DND-41 (cell line): ENCODE measurements around the gene UMPS.

Experiments used
- ATAC-seq: fragments of 200-7000 bp; cut with Tn5 transposase; 3 replicates; pipeline ENCODE4 v1.9.1; 2021; ENCODE audit warnings: low read depth; ENCODE audit not compliant: insufficient read depth
- DNase-seq: peaks from one replicate; pipeline ENCODE4 v3.0.0-alpha.2; 2020
- H2AFZ ChIP-seq: 2 replicates; pipeline ENCODE4 v1.6.0; 2012; ENCODE audit warnings: low read depth, low read length
- H3K27ac ChIP-seq: 2 replicates; pipeline ENCODE4 v1.5.1; 2012; ENCODE audit warnings: low read length, inconsistent platforms
- H3K27me3 ChIP-seq: fragments of 200-600 bp; sonication (generic); 2 replicates; pipeline ENCODE4 v1.6.0; 2012; ENCODE audit warnings: low read length, mild to moderate bottlenecking, inconsistent platforms; ENCODE audit not compliant: insufficient read depth, poor library complexity
- H3K36me3 ChIP-seq: 2 replicates; pipeline ENCODE4 v1.5.1; 2012; ENCODE audit warnings: low read length, inconsistent platforms; ENCODE audit not compliant: insufficient read depth
- H3K4me1 ChIP-seq: 2 replicates; pipeline ENCODE4 v1.5.1; 2012; ENCODE audit warnings: mild to moderate bottlenecking, low read length; ENCODE audit not compliant: insufficient read depth
- H3K4me2 ChIP-seq: 2 replicates; pipeline ENCODE4 v1.6.0; 2012; ENCODE audit warnings: mild to moderate bottlenecking, moderate library complexity, low read length, inconsistent platforms; ENCODE audit not compliant: insufficient read depth
- H3K4me3 ChIP-seq, 2 experiments: fragments of 200-600 bp in 1 of 2; shearing (Covaris generic) in 1 of 2; 2 replicates each; pipeline ENCODE4 v1.5.1; 2012 to 2016; ENCODE audit warnings: inconsistent platforms in 2 of 2, low read length in 2 of 2, mild to moderate bottlenecking in 2 of 2, low read depth in 1 of 2, moderate library complexity in 1 of 2
- H3K79me2 ChIP-seq: 2 replicates; pipeline ENCODE4 v1.6.0; 2012; ENCODE audit warnings: low read length, inconsistent platforms; ENCODE audit not compliant: insufficient read depth
- H3K9ac ChIP-seq: 2 replicates; pipeline ENCODE4 v1.6.0; 2012; ENCODE audit warnings: low read depth, mild to moderate bottlenecking, inconsistent platforms, low read length, moderate library complexity
- H3K9me3 ChIP-seq: 2 replicates; pipeline ENCODE4 v1.5.1; 2012; ENCODE audit warnings: low read length, moderate library complexity, mild to moderate bottlenecking, inconsistent platforms; ENCODE audit not compliant: insufficient read depth, severe bottlenecking
- H4K20me1 ChIP-seq: 2 replicates; pipeline ENCODE4 v1.6.0; 2012; ENCODE audit warnings: low read length; ENCODE audit not compliant: insufficient read depth
- EZH2 ChIP-seq: IDR thresholded peaks from 3 replicates; pipeline ENCODE4 v1.6.1; 2012; ENCODE audit warnings: borderline replicate concordance, low read depth, mild to moderate bottlenecking, moderate library complexity, low read length, inconsistent platforms; ENCODE audit not compliant: severe bottlenecking
- TF ChIP-seq, protein P1 (sequence below): IDR thresholded peaks from 2 replicates; pipeline ENCODE4 v1.5.1; 2012; ENCODE audit warnings: borderline replicate concordance, low read length, moderate library complexity, mild to moderate bottlenecking; ENCODE audit not compliant: poor library complexity, severe bottlenecking; ENCODE audit errors: extremely low read depth

The UMPS gene

DNA sequence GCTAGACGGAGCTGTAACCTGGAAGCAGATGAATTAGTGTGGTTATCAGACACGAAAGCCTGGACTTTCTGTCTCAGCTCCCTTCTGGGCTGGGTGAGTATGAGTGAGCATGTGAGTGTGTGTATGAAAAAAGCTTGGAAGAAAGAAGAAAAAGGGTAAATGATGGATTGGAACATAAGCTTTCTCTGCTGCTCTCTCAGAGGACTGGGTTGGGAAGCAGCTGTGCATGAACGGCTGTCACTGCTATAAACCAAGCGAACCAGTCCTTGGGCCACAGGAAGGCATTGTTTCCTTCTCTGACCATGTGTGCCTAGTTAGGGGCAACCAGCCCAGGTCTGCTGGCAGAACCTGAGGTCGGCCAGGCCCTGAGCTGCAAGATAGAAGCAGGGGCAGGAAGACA, 37.0 kb downstream of the UMPS start:
- Histone ChIP-seq H3K4me1 (no peaks in the 10 kb centered on the region), H3K27ac (no peak overlapping the region), H3K9ac (no peak overlapping the region), H3K79me2 (no peaks in the 10 kb centered on the region), H3K9me3 (no peaks in the 10 kb centered on the region), H3K36me3 (no peaks in the 10 kb centered on the region), H3K27me3 (no peaks in the 10 kb centered on the region), H3K4me2 (no peak overlapping the region), H3K4me3 (no peak overlapping the region), H4K20me1 (no peaks in the 10 kb centered on the region), H2AFZ (no peak overlapping the region)
- TF ChIP-seq, protein P1, sequence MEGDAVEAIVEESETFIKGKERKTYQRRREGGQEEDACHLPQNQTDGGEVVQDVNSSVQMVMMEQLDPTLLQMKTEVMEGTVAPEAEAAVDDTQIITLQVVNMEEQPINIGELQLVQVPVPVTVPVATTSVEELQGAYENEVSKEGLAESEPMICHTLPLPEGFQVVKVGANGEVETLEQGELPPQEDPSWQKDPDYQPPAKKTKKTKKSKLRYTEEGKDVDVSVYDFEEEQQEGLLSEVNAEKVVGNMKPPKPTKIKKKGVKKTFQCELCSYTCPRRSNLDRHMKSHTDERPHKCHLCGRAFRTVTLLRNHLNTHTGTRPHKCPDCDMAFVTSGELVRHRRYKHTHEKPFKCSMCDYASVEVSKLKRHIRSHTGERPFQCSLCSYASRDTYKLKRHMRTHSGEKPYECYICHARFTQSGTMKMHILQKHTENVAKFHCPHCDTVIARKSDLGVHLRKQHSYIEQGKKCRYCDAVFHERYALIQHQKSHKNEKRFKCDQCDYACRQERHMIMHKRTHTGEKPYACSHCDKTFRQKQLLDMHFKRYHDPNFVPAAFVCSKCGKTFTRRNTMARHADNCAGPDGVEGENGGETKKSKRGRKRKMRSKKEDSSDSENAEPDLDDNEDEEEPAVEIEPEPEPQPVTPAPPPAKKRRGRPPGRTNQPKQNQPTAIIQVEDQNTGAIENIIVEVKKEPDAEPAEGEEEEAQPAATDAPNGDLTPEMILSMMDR, result no peak
- no peak for TF ChIP-seq EZH2
- DNase-seq, result no peak
- ATAC-seq, result no peak

DNA sequence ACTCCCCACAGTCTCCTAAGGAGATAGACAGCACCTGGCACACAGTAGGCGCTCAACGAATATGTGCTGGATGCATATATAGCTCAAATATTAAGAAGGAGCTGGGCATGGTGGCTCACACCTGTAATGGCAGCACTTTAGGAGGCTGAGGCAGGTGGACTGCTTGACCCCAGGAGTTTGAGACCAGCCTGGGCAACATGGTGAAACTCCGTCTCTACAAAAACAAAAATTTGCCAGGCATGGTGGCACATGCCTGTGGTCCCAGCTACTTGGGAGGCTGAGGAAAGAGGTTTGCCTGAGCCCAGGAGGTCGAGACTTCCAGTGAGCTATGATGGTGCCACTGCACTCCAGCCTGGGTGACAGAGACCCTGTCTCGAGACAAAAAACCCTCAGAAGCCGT, 37.4 kb downstream of the UMPS start:
- Histone ChIP-seq H3K27me3 (no peaks in the 10 kb centered on the region), H3K27ac (no peak overlapping the region), H3K4me1 (no peaks in the 10 kb centered on the region), H3K9me3 (no peaks in the 10 kb centered on the region), H3K4me3 (no peak overlapping the region), H3K79me2 (no peaks in the 10 kb centered on the region), H3K9ac (no peak overlapping the region), H3K36me3 (no peaks in the 10 kb centered on the region), H2AFZ (no peak overlapping the region), H4K20me1 (no peaks in the 10 kb centered on the region), H3K4me2 (no peak overlapping the region)
- TF ChIP-seq, protein P1, result no peak
- TF ChIP-seq EZH2, result no peak
- ATAC-seq (no peak), DNase-seq (no peak)

DNA sequence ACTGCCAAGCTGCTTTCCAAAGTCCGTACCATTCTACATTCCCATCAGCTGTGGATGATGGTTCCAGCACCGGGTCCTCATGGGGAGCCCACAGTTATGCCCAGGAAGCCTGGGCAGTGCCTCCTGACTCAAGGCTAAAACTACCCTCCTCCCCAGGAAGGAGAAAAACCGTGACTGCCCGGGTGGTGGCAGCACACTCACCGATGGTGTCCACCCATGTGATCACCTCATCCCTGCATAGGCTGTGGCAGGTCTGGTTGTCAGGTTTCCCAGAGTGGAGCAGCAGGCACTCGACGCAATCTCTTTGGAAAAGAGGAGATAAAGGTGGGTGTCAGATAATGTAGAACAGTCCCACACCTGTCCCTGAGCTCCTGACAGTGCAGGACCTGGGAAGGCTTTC, 38.6 kb downstream of the UMPS start:
- ATAC-seq (peak; percentile 33; the same call in 1 of the 3 replicates), DNase-seq (no peak)
- H4K20me1 ChIP-seq, result no peaks in the 10 kb centered on the region
- TF ChIP-seq EZH2, result no peak
- TF ChIP-seq, protein P1, result peak; percentile 38
- no peak overlapping the region for H2AFZ ChIP-seq
- no peaks in the 10 kb centered on the region for H3K36me3 ChIP-seq
- no peaks in the 10 kb centered on the region for H3K79me2 ChIP-seq
- H3K27me3 ChIP-seq, result no peaks in the 10 kb centered on the region
- H3K9me3 ChIP-seq, result no peaks in the 10 kb centered on the region
- H3K27ac ChIP-seq, result no peak overlapping the region
- no peak overlapping the region for H3K9ac ChIP-seq
- H3K4me2 ChIP-seq, result no peak overlapping the region
- H3K4me3 ChIP-seq, result no peak overlapping the region
- no peaks in the 10 kb centered on the region for H3K4me1 ChIP-seq

DNA sequence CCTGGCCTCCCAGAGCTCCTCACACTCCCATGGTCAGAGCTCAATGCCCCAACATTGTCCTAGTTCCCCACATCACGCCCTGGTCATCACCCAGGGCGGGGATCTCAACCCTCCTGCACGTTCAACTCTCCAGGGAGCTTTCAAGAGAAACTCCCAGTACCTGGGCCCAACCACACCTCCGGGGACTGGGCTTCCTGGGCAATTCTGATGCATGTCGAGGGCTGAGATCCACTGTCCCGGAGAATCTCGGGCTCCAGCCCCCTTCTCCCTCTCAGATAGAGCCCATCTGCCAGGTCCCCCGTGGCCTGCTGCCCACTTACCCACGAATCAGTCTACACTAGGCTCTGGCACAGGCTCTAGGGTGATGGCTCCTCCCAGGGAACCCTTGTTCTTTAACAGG, 39.2 kb downstream of the UMPS start:
- Histone ChIP-seq H3K36me3 (no peaks in the 10 kb centered on the region), H4K20me1 (no peaks in the 10 kb centered on the region), H2AFZ (no peak overlapping the region)

More for the DNA sequence above, 39.2 kb downstream of the UMPS start:
- no peaks in the 10 kb centered on the region for H3K79me2 ChIP-seq
- no peaks in the 10 kb centered on the region for H3K27me3 ChIP-seq
- H3K4me3 ChIP-seq, result no peak overlapping the region
- ATAC-seq (no peak), DNase-seq (no peak)
- no peak overlapping the region for H3K27ac ChIP-seq
- no peaks in the 10 kb centered on the region for H3K9me3 ChIP-seq
- no peak overlapping the region for H3K4me2 ChIP-seq
- no peaks in the 10 kb centered on the region for H3K4me1 ChIP-seq
- no peak overlapping the region for H3K9ac ChIP-seq
- no peak for TF ChIP-seq EZH2
- TF ChIP-seq, protein P1, result no peak
